ENCODE results near the gene MRNIP. TPM values are rescaled to one million over a fixed set of nuclear protein-coding genes. Genes with fewer than 3 reads are reported as not detected.

Gene MRNIP
- total RNA-seq, 4 donors from 2014 or later = 17.9 to 50.6 (median 34.3) TPM

GRCh38 chr5:179819296-179820126 is 39.1 kb downstream of the MRNIP start:
- no peak for TF ChIP-seq EP300 (IDR thresholded peaks at IDR 0.05)
- no peak for TF ChIP-seq POLR2AphosphoS5 (IDR thresholded peaks at IDR 0.05)
- TF ChIP-seq CTCF (IDR thresholded peaks at IDR 0.05) = no peak
- no peak for TF ChIP-seq POLR2A (IDR thresholded peaks at IDR 0.05)
- H3K36me3 ChIP-seq = peaks cover 0 to 23% of the 10 kb centered on the region in 2 donors
- H3K4me3 ChIP-seq = peak overlapping the region; percentile 74 to 81
- no peaks in the 10 kb centered on the region for H3K27me3 ChIP-seq
- H3K9me3 ChIP-seq = no peaks in the 10 kb centered on the region
- peak overlapping the region; percentile 97 to 100 (median 99) for H3K27ac ChIP-seq
- 20 to 46% methylated on average over 1 to 6 of the region's 26 CpGs for WGBS, 2 donors (ENCODE audit: low coverage in 1 of 2)
- ATAC-seq = peak; percentile 26
- peaks cover 5 to 72% (median 50%) of the 10 kb centered on the region in 3 donors for H3K4me1 ChIP-seq

DNA sequence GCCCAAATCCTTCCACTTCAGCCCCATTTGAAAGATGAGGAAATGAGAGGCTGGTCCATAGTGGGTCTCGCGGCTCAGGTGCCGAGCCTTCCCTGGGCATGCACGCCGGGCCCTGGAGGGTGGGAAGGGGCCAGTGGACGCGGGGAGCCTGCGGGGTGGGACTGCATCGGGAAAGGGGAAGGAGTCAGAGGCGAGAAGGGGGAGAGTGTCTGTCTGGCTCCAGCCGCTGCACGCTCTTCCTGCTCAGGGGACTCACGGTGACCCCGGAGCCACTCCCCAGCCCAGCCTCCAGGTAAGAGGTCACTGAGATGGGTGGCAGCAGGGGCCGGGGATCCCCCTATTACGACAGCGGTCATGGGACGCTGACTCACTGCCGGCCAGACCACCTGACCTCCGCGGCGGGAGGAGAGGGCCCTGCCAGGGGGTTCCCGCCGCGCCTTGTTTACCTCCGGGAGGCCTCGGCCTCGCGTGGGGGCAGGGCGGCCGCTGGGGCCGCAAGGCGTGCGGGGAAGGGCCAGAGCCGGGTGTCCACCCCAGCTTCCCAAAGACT is 39.8 kb downstream of the MRNIP start:
- Histone ChIP-seq H3K36me3 (peaks cover 0 to 16% of the 10 kb centered on the region in 2 donors), H3K4me1 (peaks cover 5 to 65% (median 43%) of the 10 kb centered on the region in 3 donors), H3K27ac (peak overlapping the region; percentile 97 to 100 (median 99)), H3K9me3 (no peaks in the 10 kb centered on the region), H3K4me3 (peak overlapping the region; percentile 11 to 74), H3K27me3 (no peaks in the 10 kb centered on the region)
- WGBS, 2 donors (ENCODE audit: low coverage in 1 of 2) = 0% methylated on average over 1 of the region's 35 CpGs; no CpG with 5 or more reads in 1 of the 2 donors
- ATAC-seq = peak; percentile 79
- TF ChIP-seq POLR2A (IDR thresholded peaks at IDR 0.05) = peak in 1 of 2 donors; percentile 32
- peak; percentile 95 for TF ChIP-seq POLR2AphosphoS5 (IDR thresholded peaks at IDR 0.05)
- TF ChIP-seq CTCF (IDR thresholded peaks at IDR 0.05) = no peak
- peak; percentile 34 for TF ChIP-seq EP300 (IDR thresholded peaks at IDR 0.05)

GRCh38 chr5:179817890-179818745 is 40.5 kb downstream of the MRNIP start:
- peaks cover 5 to 58% (median 39%) of the 10 kb centered on the region in 3 donors for H3K4me1 ChIP-seq
- no peak for ATAC-seq
- no peak for TF ChIP-seq EP300 (IDR thresholded peaks at IDR 0.05)
- TF ChIP-seq POLR2A (IDR thresholded peaks at IDR 0.05) = no peak
- no peak for TF ChIP-seq CTCF (IDR thresholded peaks at IDR 0.05)
- TF ChIP-seq POLR2AphosphoS5 (IDR thresholded peaks at IDR 0.05) = no peak
- no peaks in the 10 kb centered on the region for H3K27me3 ChIP-seq
- H3K27ac ChIP-seq = peak overlapping the region; percentile 97 to 100 (median 99)
- peaks cover 0 to 17% of the 10 kb centered on the region in 2 donors for H3K36me3 ChIP-seq
- peak overlapping the region; percentile 11 to 74 for H3K4me3 ChIP-seq
- WGBS, 2 donors (ENCODE audit: low coverage in 1 of 2) = 14 to 40% methylated on average over 1 to 2 of the region's 14 CpGs
- H3K9me3 ChIP-seq = no peaks in the 10 kb centered on the region

- peaks cover 3 to 51% (median 33%) of the 10 kb centered on the region in 3 donors for H3K4me1 ChIP-seq
- ATAC-seq = no peak
- peaks cover 0 to 17% of the 10 kb centered on the region in 2 donors for H3K36me3 ChIP-seq
- TF ChIP-seq EP300 (IDR thresholded peaks at IDR 0.05) = no peak
- TF ChIP-seq POLR2A (IDR thresholded peaks at IDR 0.05) = no peak
- TF ChIP-seq CTCF (IDR thresholded peaks at IDR 0.05) = no peak
- TF ChIP-seq POLR2AphosphoS5 (IDR thresholded peaks at IDR 0.05) = no peak
- 83% methylated on average over 4 of the region's 8 CpGs; no CpG with 5 or more reads in 1 of the 2 donors for WGBS, 2 donors (ENCODE audit: low coverage in 1 of 2)
- no peaks in the 10 kb centered on the region for H3K27me3 ChIP-seq
- H3K9me3 ChIP-seq = no peaks in the 10 kb centered on the region
- peak overlapping the region in 3 of 4 donors; percentile 56 to 99 (median 97) for H3K27ac ChIP-seq
- H3K4me3 ChIP-seq = peak overlapping the region; percentile 48 to 65
Observed at GRCh38 chr5:179817470-179817840, 41.2 kb downstream of the MRNIP start.

All from gastroesophageal sphincter (tissue), 4 donors.